ENCODE data around the gene EVA1A.

DNA sequence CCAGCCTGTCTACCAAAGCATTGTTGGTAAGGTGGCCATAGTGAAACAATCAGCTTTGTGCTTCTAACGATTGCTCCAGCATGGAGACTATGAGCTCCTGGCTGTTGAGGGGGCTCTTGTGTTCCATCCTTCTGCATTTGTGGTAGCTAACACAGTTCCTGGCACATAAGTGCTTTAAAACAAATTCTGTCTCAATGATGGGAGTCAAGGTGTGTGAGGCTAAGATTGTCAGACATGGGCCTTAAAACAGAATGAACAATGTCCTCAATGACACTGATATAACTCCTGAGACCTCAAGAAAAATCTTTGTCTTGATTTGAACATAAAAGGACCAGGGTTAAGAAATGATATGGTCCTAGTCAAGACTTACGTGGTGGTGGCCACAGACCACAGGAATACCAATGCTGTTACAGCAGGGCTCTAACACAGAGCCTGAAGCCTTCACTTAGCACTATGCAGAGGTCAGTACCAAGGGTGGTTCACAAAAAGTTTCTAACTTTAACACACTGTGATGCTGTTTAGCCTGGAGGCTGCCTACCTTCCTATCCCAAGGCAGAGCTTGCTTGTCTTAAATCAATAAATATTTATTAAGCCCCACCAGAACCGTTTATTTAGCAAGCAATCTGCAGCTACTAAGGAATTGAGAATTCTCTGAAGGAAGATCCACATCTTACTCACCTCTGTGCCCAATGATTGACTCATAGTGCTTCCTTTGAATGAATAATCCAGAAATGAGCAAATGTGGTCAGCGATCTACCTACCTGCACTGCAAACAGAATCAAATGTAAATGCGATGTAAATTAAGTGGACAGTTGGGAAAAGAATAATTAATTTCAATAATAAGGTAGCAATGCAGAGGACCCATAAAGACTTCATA lies 35.1 kb downstream of the EVA1A start:
- TF ChIP-seq CREB1 (IDR thresholded peaks at IDR 0.05) (no peak), JUN (IDR thresholded peaks at IDR 0.05; ENCODE audit: low read depth, low read length) (no peak)

Measured in H1 (cell line).